Middle frontal gyrus (tissue), 1 donor: ENCODE results near the gene ZCCHC14.

Experiments
- DNase-seq: peaks from one replicate; pipeline ENCODE4 v3.0.0-alpha.2; 2015; ENCODE audit warnings: low spot score; ENCODE audit errors: extremely low spot score

ZCCHC14 gene

GRCh38 chr16:87492721-87493607 is at the start of gene ZCCHC14:
Gene ZCCHC14 (minus strand): TSS chr16:87493024. CDS start chr16:87492238, 786 bp downstream.
- DNase-seq: peak; percentile 95

GRCh38 chr16:87541872-87542234 is 49.0 kb upstream of the ZCCHC14 start:
- DNase-seq: no peak

GRCh38 chr16:87541147-87541871 is 48.5 kb upstream of the ZCCHC14 start:
- peak; percentile 10 for DNase-seq

GRCh38 chr16:87540897-87541146 is 48.0 kb upstream of the ZCCHC14 start:
- no peak for DNase-seq

GRCh38 chr16:87540072-87540896 is 47.5 kb upstream of the ZCCHC14 start:
- DNase-seq: no peak

- DNase-seq: no peak
These were observed 46.3 kb upstream of the ZCCHC14 start for GRCh38 chr16:87539113-87539512.

- no peak for DNase-seq
These were observed 45.8 kb upstream of the ZCCHC14 start for GRCh38 chr16:87538594-87538993.

- DNase-seq: no peak
These were observed 45.3 kb upstream of the ZCCHC14 start for GRCh38 chr16:87538160-87538559.

- DNase-seq: no peak
These were observed 43.9 kb upstream of the ZCCHC14 start for GRCh38 chr16:87536795-87537142.

- DNase-seq: no peak
These were observed 43.3 kb upstream of the ZCCHC14 start for GRCh38 chr16:87535855-87536794.

GRCh38 chr16:87535457-87535854 is 42.6 kb upstream of the ZCCHC14 start:
- DNase-seq: no peak

GRCh38 chr16:87534751-87535150 is 41.9 kb upstream of the ZCCHC14 start:
- DNase-seq: no peak

GRCh38 chr16:87534030-87534653 is 41.3 kb upstream of the ZCCHC14 start:
- DNase-seq: no peak

GRCh38 chr16:87533061-87533460 is 40.2 kb upstream of the ZCCHC14 start:
- DNase-seq: no peak

GRCh38 chr16:87531418-87531817 is 38.6 kb upstream of the ZCCHC14 start:
- DNase-seq: no peak

GRCh38 chr16:87528690-87529579 is 36.1 kb upstream of the ZCCHC14 start:
- DNase-seq: no peak

- no peak for DNase-seq
These were observed 34.4 kb upstream of the ZCCHC14 start for GRCh38 chr16:87527055-87527724.

GRCh38 chr16:87526238-87526947 is 33.6 kb upstream of the ZCCHC14 start:
- DNase-seq: no peak
